Gastroesophageal sphincter (tissue), 4 donors: Measurements from ENCODE around the gene KASH5. TPM values are rescaled to one million over a fixed set of nuclear protein-coding genes. Genes with fewer than 3 reads are reported as not detected.

Source experiments
- ATAC-seq: fragments of 150-250 bp; one replicate; pipeline ENCODE4 v1.9.1; 2016; ENCODE audit warnings: mild to moderate bottlenecking, moderate library complexity
- H3K27ac ChIP-seq, 4 donors: fragments of 200-600 bp; sonication (generic) in 3 of 4; 1 replicate in 3 of 4; 2 replicates in 1 of 4; pipeline ENCODE4 v1.5.1; 2016 to 2019
- H3K27me3 ChIP-seq: fragments of 200-600 bp; sonication (generic); one replicate; pipeline ENCODE4 v1.5.1; 2019
- H3K36me3 ChIP-seq, 2 donors: fragments of 200-600 bp; sonication (generic); one replicate each; pipeline ENCODE4 v1.5.1; 2019; ENCODE audit warnings: control low read depth in 1 of 2
- H3K4me1 ChIP-seq, 3 donors: fragments of 200-600 bp; sonication (generic); 1 replicate in 2 of 3; 2 replicates in 1 of 3; pipeline ENCODE4 v1.5.1; 2016 to 2019; ENCODE audit warnings: control low read depth in 2 of 3
- H3K4me3 ChIP-seq, 2 donors: fragments of 200-600 bp; sonication (generic); one replicate each; pipeline ENCODE4 v1.5.1; 2019; ENCODE audit warnings: mild to moderate bottlenecking in 1 of 2, moderate library complexity in 1 of 2
- H3K9me3 ChIP-seq, 3 donors: fragments of 200-600 bp; sonication (generic); one replicate each; pipeline ENCODE4 v1.5.1; 2017 to 2019; ENCODE audit warnings: control low read depth in 2 of 3
- EP300 ChIP-seq: sonication (generic); formaldehyde crosslinking; IDR thresholded peaks from one replicate; pipeline ENCODE4 v1.6.1; 2017; ENCODE audit warnings: antibody characterized with exemption, mild to moderate bottlenecking
- POLR2A ChIP-seq, 2 donors: fragments of 450-650 bp; IDR thresholded peaks; one replicate each; pipeline ENCODE4 v1.6.1; 2017; ENCODE audit warnings: antibody characterized with exemption in 2 of 2, mild to moderate bottlenecking in 2 of 2, moderate library complexity in 1 of 2
- POLR2AphosphoS5 ChIP-seq: sonication (generic); formaldehyde crosslinking; IDR thresholded peaks from one replicate; pipeline ENCODE4 v1.6.1; 2017; ENCODE audit warnings: antibody characterized with exemption
- WGBS, 2 donors: methylation state at CpG; one replicate each; pipeline ENCODE4 v1.1.5; 2018; ENCODE audit warnings: low coverage in 1 of 2; 5-methylcytosine and 5-hydroxymethylcytosine counted together
- total RNA-seq, 4 donors: library from RNA; depleted of rRNA; stranded (reverse); fragments of >200 nt; gene quantifications; one replicate each; pipeline ENCODE4 v1.1.0, GENCODE V29; 2016
- TF ChIP-seq, protein P1 (sequence below), 4 experiments: fragments of 200-600 bp in 2 of 4; fragments of 450-650 bp in 2 of 4; sonication (generic) in 1 of 4; IDR thresholded peaks; one replicate each; pipeline ENCODE4 v1.5.1; 2017 to 2019; ENCODE audit warnings: antibody characterized with exemption in 4 of 4, mild to moderate bottlenecking in 2 of 4, moderate library complexity in 2 of 4

KASH5 gene
- total RNA-seq, 4 donors from 2014 or later: not detected

- Histone ChIP-seq H3K36me3 (no peaks in the 10 kb centered on the region), H3K4me3 (no peak overlapping the region), H3K9me3 (no peaks in the 10 kb centered on the region), H3K4me1 (peaks cover 0 to 33% (median 21%) of the 10 kb centered on the region in 3 donors), H3K27me3 (peaks cover 100% of the 10 kb centered on the region), H3K27ac (no peak overlapping the region)
- ATAC-seq: no peak
- TF ChIP-seq POLR2AphosphoS5 (no peak), EP300 (no peak), POLR2A (IDR thresholded peaks at IDR 0.05) (no peak)
- TF ChIP-seq, protein P1, sequence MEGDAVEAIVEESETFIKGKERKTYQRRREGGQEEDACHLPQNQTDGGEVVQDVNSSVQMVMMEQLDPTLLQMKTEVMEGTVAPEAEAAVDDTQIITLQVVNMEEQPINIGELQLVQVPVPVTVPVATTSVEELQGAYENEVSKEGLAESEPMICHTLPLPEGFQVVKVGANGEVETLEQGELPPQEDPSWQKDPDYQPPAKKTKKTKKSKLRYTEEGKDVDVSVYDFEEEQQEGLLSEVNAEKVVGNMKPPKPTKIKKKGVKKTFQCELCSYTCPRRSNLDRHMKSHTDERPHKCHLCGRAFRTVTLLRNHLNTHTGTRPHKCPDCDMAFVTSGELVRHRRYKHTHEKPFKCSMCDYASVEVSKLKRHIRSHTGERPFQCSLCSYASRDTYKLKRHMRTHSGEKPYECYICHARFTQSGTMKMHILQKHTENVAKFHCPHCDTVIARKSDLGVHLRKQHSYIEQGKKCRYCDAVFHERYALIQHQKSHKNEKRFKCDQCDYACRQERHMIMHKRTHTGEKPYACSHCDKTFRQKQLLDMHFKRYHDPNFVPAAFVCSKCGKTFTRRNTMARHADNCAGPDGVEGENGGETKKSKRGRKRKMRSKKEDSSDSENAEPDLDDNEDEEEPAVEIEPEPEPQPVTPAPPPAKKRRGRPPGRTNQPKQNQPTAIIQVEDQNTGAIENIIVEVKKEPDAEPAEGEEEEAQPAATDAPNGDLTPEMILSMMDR (IDR thresholded peaks at IDR 0.05): no peak
- no CpG with 5 or more reads among the region's 12 CpGs for WGBS, 2 donors
These were observed 39.3 kb downstream of the KASH5 start for GRCh38 chr19:49427339-49427738.

- H3K36me3 ChIP-seq: no peaks in the 10 kb centered on the region
- peak overlapping the region in 1 of 2 donors; percentile 4 for H3K4me3 ChIP-seq
- H3K9me3 ChIP-seq: no peaks in the 10 kb centered on the region
- 0% methylated on average over 3 of the region's 45 CpGs; no CpG with 5 or more reads in 1 of the 2 donors for WGBS, 2 donors
- H3K27ac ChIP-seq: no peak overlapping the region
- TF ChIP-seq POLR2A (IDR thresholded peaks at IDR 0.05) (no peak), POLR2AphosphoS5 (no peak), EP300 (no peak)
- TF ChIP-seq, protein P1 (IDR thresholded peaks at IDR 0.05): no peak
- ATAC-seq: no peak
- H3K4me1 ChIP-seq: peaks cover 0 to 30% (median 14%) of the 10 kb centered on the region in 3 donors
- H3K27me3 ChIP-seq: peaks cover 100% of the 10 kb centered on the region
These were observed 40.0 kb downstream of the KASH5 start for GRCh38 chr19:49427855-49428546.

- no peak overlapping the region for H3K27ac ChIP-seq
- no peak for TF ChIP-seq POLR2A (IDR thresholded peaks at IDR 0.05)
- no peak for TF ChIP-seq EP300
- TF ChIP-seq POLR2AphosphoS5: no peak
- TF ChIP-seq, protein P1 (IDR thresholded peaks at IDR 0.05): no peak
- H3K36me3 ChIP-seq: no peaks in the 10 kb centered on the region
- H3K4me1 ChIP-seq: peaks cover 0 to 23% (median 9%) of the 10 kb centered on the region in 3 donors
- H3K27me3 ChIP-seq: peaks cover 100% of the 10 kb centered on the region
- no peaks in the 10 kb centered on the region for H3K9me3 ChIP-seq
- no peak for ATAC-seq
- 0% methylated on average over 1 of the region's 29 CpGs for WGBS, 2 donors
- no peak overlapping the region for H3K4me3 ChIP-seq
These were observed 40.8 kb downstream of the KASH5 start for GRCh38 chr19:49428547-49429451.

GRCh38 chr19:49430172-49430677 lies 42.2 kb downstream of the KASH5 start:
- H3K4me1 ChIP-seq: peaks cover 0 to 20% (median 9%) of the 10 kb centered on the region in 3 donors
- no peak for ATAC-seq
- no peak overlapping the region for H3K4me3 ChIP-seq
- H3K27ac ChIP-seq: no peak overlapping the region
- H3K9me3 ChIP-seq: no peaks in the 10 kb centered on the region
- H3K27me3 ChIP-seq: peaks cover 100% of the 10 kb centered on the region
- TF ChIP-seq, protein P1 (IDR thresholded peaks at IDR 0.05): no peak
- TF ChIP-seq POLR2AphosphoS5: no peak
- 71 to 83% methylated on average over 3 to 4 of the region's 9 CpGs for WGBS, 2 donors
- no peaks in the 10 kb centered on the region for H3K36me3 ChIP-seq
